ENCODE data around the gene SAP30. TPM values are rescaled to one million over a fixed set of nuclear protein-coding genes. Genes with fewer than 3 reads are reported as not detected.
A peak's percentile ranks its signal among the peaks of the same experiment; 100 is the strongest.

SAP30 gene
- total RNA-seq, 1 experiment from 2014 or later: 9.8 TPM

GRCh38 chr4:173370130-173370476 lies 651 bp upstream of the SAP30 start:
- ChIA-PET POLR2A (interaction anchor here (1.0 to 4.0 kb wide), 6 partner anchors 25 to 50 kb away, joined by 3 to 113 read pairs (median 7); partner anchors contain the start of gene HMGB2), CTCF (interaction anchor here (0.6 to 2.0 kb wide), 8 partner anchors 9 to 124 kb away, joined by 3 to 20 read pairs (median 4); partner anchors contain the start of gene HMGB2)
- 0 out of 2 replicates have a peak, but pooled peaks cover 3% of the 10 kb centered on the region for H3K4me1 ChIP-seq
- H3K9me3 Mint-ChIP-seq (ENCODE audit: unreplicated experiment): no peaks in the 10 kb centered on the region
- intact Hi-C loops (cut with micrococcal nuclease; ENCODE audit: unreplicated experiment): loop anchor here (1.0 to 2.0 kb wide), 2 partner anchors 36 to 47 kb away; partner anchors contain the start of gene HMGB2
- H3K36me3 Mint-ChIP-seq (ENCODE audit: insufficient read depth, unreplicated experiment): peaks cover 11% of the 10 kb centered on the region
- peaks cover 2% of the 10 kb centered on the region for H3K27me3 Mint-ChIP-seq (ENCODE audit: insufficient read depth, unreplicated experiment)
- no peaks in the 10 kb centered on the region for H3K36me3 ChIP-seq (ENCODE audit: control insufficient read depth, insufficient read depth, low read length)
- peaks cover 6% of the 10 kb centered on the region for H3K4me1 Mint-ChIP-seq (ENCODE audit: low read depth, unreplicated experiment)
- BruUV-seq (replicated peaks): no TSS peak
- DNase-seq: no peak
- no peak for TF ChIP-seq CTCF (IDR thresholded peaks at IDR 0.05; ENCODE audit: insufficient read depth in 1 of 2, low read depth in 1 of 2, low read length in 1 of 2, severe bottlenecking in 1 of 2, unreplicated experiment in 1 of 2)
- peak overlapping the region; percentile 57 for H3K4me3 ChIP-seq (ENCODE audit: low read depth, low read length)
- no peaks in the 10 kb centered on the region for H3K9me3 ChIP-seq
- H3K27ac Mint-ChIP-seq (ENCODE audit: unreplicated experiment): peak overlapping the region; percentile 83
- no peaks in the 10 kb centered on the region for H3K27me3 ChIP-seq (replicated peaks; ENCODE audit: control insufficient read depth, insufficient read depth, low read length)
- H3K4me3 Mint-ChIP-seq (ENCODE audit: unreplicated experiment): peak overlapping the region; percentile 85

DNA sequence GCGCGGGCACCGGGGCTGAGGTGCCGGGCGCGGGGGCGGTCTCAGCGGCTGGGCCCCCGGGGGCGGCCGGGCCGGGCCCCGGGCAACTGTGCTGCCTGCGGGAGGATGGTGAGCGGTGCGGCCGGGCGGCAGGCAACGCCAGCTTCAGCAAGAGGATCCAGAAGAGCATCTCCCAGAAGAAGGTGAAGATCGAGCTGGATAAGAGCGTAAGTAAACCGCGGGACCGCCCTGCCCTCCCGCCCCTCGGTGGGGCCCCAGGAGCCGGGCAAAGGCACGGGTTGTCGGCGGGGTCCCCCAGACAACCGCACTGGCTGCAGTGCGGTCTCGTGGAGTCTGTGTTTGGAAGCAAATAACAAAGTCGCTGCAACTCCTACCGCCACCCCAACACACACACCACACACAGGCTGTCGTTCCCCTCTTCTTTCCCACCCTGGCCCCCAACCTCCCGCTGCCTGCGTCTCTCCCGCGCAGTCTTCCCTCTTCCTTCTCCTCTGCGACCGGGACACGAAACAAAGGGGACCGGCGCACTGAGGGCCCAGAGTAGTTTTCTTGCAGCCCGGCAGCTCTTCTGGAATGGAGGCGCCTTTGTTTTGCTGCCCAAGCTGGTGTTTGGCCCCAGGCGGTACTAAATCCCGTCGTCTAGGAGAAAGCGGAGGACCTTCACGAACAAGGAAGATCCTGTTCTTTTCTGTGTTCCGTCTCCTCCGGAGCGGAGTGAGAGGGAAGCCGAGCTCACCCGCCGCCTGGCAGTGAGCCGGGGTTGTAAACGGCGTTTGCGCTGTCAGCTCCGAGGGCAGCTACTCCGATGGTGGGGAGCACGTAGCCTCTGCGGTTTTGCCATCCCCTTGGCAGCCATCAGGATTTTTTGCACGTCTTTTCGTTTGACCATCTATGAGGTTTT lies 788 bp downstream of the SAP30 start:
- DNase-seq: peak; percentile 51 to 56
- peak overlapping the region; percentile 93 for H3K4me3 ChIP-seq (ENCODE audit: low read depth, low read length)
- Mint-ChIP-seq H3K9me3 (ENCODE audit: unreplicated experiment) (no peaks in the 10 kb centered on the region), H3K27ac (ENCODE audit: unreplicated experiment) (peak overlapping the region; percentile 83), H3K4me1 (ENCODE audit: low read depth, unreplicated experiment) (peaks cover 6% of the 10 kb centered on the region), H3K36me3 (ENCODE audit: insufficient read depth, unreplicated experiment) (peaks cover 11% of the 10 kb centered on the region), H3K27me3 (ENCODE audit: insufficient read depth, unreplicated experiment) (peaks cover 2% of the 10 kb centered on the region), H3K4me3 (ENCODE audit: unreplicated experiment) (peak overlapping the region; percentile 85)
- ChIA-PET CTCF (interaction anchor here (0.7 to 2.0 kb wide), 7 partner anchors 36 to 123 kb away, joined by 3 to 20 read pairs (median 3); partner anchors contain the start of gene HMGB2), POLR2A (interaction anchor here (0.6 to 4.0 kb wide), 4 partner anchors 26 to 96 kb away, joined by 5 to 113 read pairs (median 7); partner anchors contain the start of gene HMGB2)
- no TSS peak for BruUV-seq (replicated peaks)
- intact Hi-C loops (cut with micrococcal nuclease; ENCODE audit: unreplicated experiment): loop anchor here (2.0 kb wide), 1 partner anchor 45 kb away; no protein-coding TSS in a partner anchor
- H3K9me3 ChIP-seq: no peaks in the 10 kb centered on the region
- H3K36me3 ChIP-seq (ENCODE audit: control insufficient read depth, insufficient read depth, low read length): no peaks in the 10 kb centered on the region
- 0 out of 2 replicates have a peak, but pooled peaks cover 3% of the 10 kb centered on the region for H3K4me1 ChIP-seq
- no peaks in the 10 kb centered on the region for H3K27me3 ChIP-seq (replicated peaks; ENCODE audit: control insufficient read depth, insufficient read depth, low read length)
- no peak for TF ChIP-seq CTCF (IDR thresholded peaks at IDR 0.05; ENCODE audit: insufficient read depth in 1 of 2, low read depth in 1 of 2, low read length in 1 of 2, severe bottlenecking in 1 of 2, unreplicated experiment in 1 of 2)

DNA sequence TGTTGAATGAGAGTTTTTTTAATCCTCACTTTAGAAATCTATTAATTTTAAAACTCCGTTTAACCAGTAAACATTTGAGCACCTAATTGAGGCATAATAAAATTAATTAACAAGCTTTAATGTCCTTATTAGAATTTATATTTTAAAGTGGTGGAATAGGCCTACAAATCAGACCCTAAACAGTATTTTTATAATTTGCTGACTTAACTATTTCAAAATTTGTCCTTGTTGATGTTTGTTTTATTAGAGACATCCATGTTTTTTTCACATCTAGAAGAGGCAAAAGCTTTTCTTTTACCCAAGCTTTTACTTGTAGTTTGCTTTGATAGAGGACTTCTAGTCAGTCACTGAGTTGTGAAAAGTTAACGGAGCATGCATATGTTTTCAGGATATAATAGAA lies 3.8 kb downstream of the SAP30 start:
- Mint-ChIP-seq H3K4me1 (ENCODE audit: low read depth, unreplicated experiment) (peaks cover 6% of the 10 kb centered on the region), H3K36me3 (ENCODE audit: insufficient read depth, unreplicated experiment) (peaks cover 9% of the 10 kb centered on the region), H3K9me3 (ENCODE audit: unreplicated experiment) (no peaks in the 10 kb centered on the region), H3K27me3 (ENCODE audit: insufficient read depth, unreplicated experiment) (peaks cover 2% of the 10 kb centered on the region), H3K27ac (ENCODE audit: unreplicated experiment) (no peak overlapping the region), H3K4me3 (ENCODE audit: unreplicated experiment) (no peak overlapping the region)
- no peak for TF ChIP-seq CTCF (IDR thresholded peaks at IDR 0.05; ENCODE audit: insufficient read depth in 1 of 2, low read depth in 1 of 2, low read length in 1 of 2, severe bottlenecking in 1 of 2, unreplicated experiment in 1 of 2)
- Histone ChIP-seq H3K4me1 (0 out of 2 replicates have a peak, but pooled peaks cover 3% of the 10 kb centered on the region), H3K36me3 (ENCODE audit: control insufficient read depth, insufficient read depth, low read length) (no peaks in the 10 kb centered on the region), H3K27me3 (replicated peaks; ENCODE audit: control insufficient read depth, insufficient read depth, low read length) (no peaks in the 10 kb centered on the region), H3K9me3 (no peaks in the 10 kb centered on the region), H3K4me3 (ENCODE audit: low read depth, low read length) (no peak overlapping the region)
- intact Hi-C loops (cut with micrococcal nuclease; ENCODE audit: unreplicated experiment): no loop called here
- DNase-seq: no peak
- BruUV-seq (replicated peaks): no TSS peak
- CTCF ChIA-PET: no interaction called here
- POLR2A ChIA-PET: no interaction called here
